Measurements from ENCODE around the gene CRISPLD2.

Gene CRISPLD2

DNA sequence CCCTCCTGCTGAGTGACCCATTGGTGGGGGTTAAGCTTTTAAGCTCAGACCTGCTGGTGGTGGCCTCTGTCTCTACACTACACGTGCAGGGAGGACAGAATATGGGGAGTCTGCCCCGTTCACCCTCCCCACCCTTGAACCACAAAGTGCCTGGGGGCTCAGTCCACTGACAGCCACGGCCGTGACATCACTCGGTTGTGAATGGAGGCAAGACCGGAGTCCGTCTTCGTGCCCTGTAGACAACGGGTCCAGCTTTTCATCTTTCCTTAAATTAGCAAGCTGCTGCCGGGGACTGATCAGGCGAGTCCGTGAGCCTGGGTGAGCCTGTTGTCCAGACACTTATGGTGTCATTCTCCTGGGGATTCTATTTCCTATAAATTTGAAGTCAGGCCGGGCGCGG is 67.4 kb downstream of the CRISPLD2 start:
- Histone ChIP-seq H3K4me2 (ENCODE audit: low read length) (no peak overlapping the region), H3K27ac (ENCODE audit: low read length) (no peak overlapping the region), H4K20me1 (ENCODE audit: insufficient read depth, low read length) (no peaks in the 10 kb centered on the region), H3K9me3 (ENCODE audit: insufficient read depth, low read length) (no peaks in the 10 kb centered on the region), H3K9ac (ENCODE audit: low read length) (no peak overlapping the region), H3K36me3 (replicated peaks; ENCODE audit: low read depth, low read length) (no peaks in the 10 kb centered on the region), H3K4me3 (ENCODE audit: low read length) (no peak overlapping the region), H2AFZ (ENCODE audit: low read depth, low read length) (no peak overlapping the region), H3K27me3 (ENCODE audit: low read depth, low read length) (peaks cover 5% of the 10 kb centered on the region), H3K79me2 (ENCODE audit: low read length) (no peaks in the 10 kb centered on the region), H3K4me1 (ENCODE audit: low read length) (no peaks in the 10 kb centered on the region)
- no peak for TF ChIP-seq EZH2phosphoT487 (IDR thresholded peaks at IDR 0.05; ENCODE audit: low read depth)
- TF ChIP-seq, protein P1, sequence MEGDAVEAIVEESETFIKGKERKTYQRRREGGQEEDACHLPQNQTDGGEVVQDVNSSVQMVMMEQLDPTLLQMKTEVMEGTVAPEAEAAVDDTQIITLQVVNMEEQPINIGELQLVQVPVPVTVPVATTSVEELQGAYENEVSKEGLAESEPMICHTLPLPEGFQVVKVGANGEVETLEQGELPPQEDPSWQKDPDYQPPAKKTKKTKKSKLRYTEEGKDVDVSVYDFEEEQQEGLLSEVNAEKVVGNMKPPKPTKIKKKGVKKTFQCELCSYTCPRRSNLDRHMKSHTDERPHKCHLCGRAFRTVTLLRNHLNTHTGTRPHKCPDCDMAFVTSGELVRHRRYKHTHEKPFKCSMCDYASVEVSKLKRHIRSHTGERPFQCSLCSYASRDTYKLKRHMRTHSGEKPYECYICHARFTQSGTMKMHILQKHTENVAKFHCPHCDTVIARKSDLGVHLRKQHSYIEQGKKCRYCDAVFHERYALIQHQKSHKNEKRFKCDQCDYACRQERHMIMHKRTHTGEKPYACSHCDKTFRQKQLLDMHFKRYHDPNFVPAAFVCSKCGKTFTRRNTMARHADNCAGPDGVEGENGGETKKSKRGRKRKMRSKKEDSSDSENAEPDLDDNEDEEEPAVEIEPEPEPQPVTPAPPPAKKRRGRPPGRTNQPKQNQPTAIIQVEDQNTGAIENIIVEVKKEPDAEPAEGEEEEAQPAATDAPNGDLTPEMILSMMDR (IDR thresholded peaks at IDR 0.05; ENCODE audit: low read depth, low read length) = no peak

DNA sequence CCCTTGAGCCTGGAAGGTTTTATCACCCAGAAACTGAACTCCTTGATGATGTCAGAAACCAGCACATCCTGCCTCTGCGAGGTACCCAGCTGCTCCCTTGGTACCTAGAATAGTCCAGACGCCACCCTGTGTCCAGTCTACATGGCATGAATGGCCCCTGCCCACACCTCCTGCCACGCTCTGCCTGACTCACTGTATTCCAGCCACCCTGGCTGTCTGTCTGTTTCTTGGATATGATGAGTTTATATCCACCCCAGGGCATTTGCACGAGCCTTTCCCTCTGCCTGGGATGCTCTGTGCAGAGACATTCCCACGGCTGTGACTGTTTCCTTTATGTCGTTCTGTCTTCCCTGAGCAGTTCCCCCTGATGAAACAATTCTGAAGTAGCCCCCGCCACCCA is 68.7 kb downstream of the CRISPLD2 start:
- Histone ChIP-seq H3K79me2 (ENCODE audit: low read length) (no peaks in the 10 kb centered on the region), H3K27ac (ENCODE audit: low read length) (no peak overlapping the region), H4K20me1 (ENCODE audit: insufficient read depth, low read length) (no peaks in the 10 kb centered on the region), H3K4me1 (ENCODE audit: low read length) (no peaks in the 10 kb centered on the region), H3K4me3 (ENCODE audit: low read length) (no peak overlapping the region), H3K9me3 (ENCODE audit: insufficient read depth, low read length) (no peaks in the 10 kb centered on the region), H3K4me2 (ENCODE audit: low read length) (no peak overlapping the region), H3K9ac (ENCODE audit: low read length) (no peak overlapping the region), H2AFZ (ENCODE audit: low read depth, low read length) (no peak overlapping the region), H3K36me3 (replicated peaks; ENCODE audit: low read depth, low read length) (no peaks in the 10 kb centered on the region), H3K27me3 (ENCODE audit: low read depth, low read length) (peaks cover 8% of the 10 kb centered on the region)
- TF ChIP-seq, protein P1 (IDR thresholded peaks at IDR 0.05; ENCODE audit: low read depth, low read length) = no peak
- no peak for TF ChIP-seq EZH2phosphoT487 (IDR thresholded peaks at IDR 0.05; ENCODE audit: low read depth)

DNA sequence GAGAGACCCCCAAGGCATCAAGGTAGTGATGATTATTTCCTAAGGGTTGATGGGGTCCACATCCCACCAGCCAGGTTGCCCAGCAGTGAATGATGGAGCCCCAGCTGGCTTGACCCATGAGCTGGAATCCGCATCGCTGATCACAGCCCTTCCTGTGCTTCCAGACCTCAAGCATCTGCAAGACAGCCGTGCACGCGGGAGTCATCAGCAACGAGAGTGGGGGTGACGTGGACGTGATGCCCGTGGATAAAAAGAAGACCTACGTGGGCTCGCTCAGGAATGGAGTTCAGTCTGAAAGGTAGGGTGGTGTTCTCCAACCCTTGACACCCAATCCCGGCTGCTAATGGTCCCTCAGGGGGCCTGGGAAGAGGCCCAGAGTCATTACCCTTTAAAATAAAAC is 69.3 kb downstream of the CRISPLD2 start:
- Histone ChIP-seq H3K4me3 (ENCODE audit: low read length) (no peak overlapping the region), H3K4me2 (ENCODE audit: low read length) (no peak overlapping the region), H3K36me3 (replicated peaks; ENCODE audit: low read depth, low read length) (no peaks in the 10 kb centered on the region), H2AFZ (ENCODE audit: low read depth, low read length) (no peak overlapping the region), H3K4me1 (ENCODE audit: low read length) (no peaks in the 10 kb centered on the region), H3K9me3 (ENCODE audit: insufficient read depth, low read length) (no peaks in the 10 kb centered on the region), H3K79me2 (ENCODE audit: low read length) (no peaks in the 10 kb centered on the region), H4K20me1 (ENCODE audit: insufficient read depth, low read length) (no peaks in the 10 kb centered on the region), H3K9ac (ENCODE audit: low read length) (no peak overlapping the region), H3K27me3 (ENCODE audit: low read depth, low read length) (peaks cover 14% of the 10 kb centered on the region), H3K27ac (ENCODE audit: low read length) (no peak overlapping the region)
- no peak for TF ChIP-seq EZH2phosphoT487 (IDR thresholded peaks at IDR 0.05; ENCODE audit: low read depth)
- TF ChIP-seq, protein P1 (IDR thresholded peaks at IDR 0.05; ENCODE audit: low read depth, low read length) = no peak

DNA sequence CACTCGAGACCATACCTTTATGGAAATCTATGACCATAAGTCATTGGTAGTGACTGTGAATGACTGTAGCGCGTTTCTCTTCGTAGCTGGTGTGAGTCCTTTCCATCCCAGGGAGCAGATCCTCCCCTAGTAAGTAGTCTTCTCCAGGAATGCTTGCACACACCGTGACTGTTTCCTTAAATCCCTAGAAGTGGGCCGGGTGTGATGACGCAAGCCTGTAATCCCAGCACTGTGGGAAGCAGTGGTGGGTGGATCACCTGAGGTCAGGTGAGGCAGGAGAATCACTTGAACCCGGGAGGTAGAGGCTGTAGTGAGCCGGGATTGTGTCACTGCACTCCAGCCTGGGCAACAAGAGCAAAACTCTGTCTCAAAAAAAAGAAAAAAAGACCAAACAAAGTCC is 70.6 kb downstream of the CRISPLD2 start:
- Histone ChIP-seq H4K20me1 (ENCODE audit: insufficient read depth, low read length) (no peaks in the 10 kb centered on the region), H3K9me3 (ENCODE audit: insufficient read depth, low read length) (no peaks in the 10 kb centered on the region), H3K27ac (ENCODE audit: low read length) (no peak overlapping the region), H3K4me2 (ENCODE audit: low read length) (no peak overlapping the region), H3K4me3 (ENCODE audit: low read length) (no peak overlapping the region), H3K79me2 (ENCODE audit: low read length) (no peaks in the 10 kb centered on the region), H3K27me3 (ENCODE audit: low read depth, low read length) (peaks cover 17% of the 10 kb centered on the region; the same call in 1 of the 2 replicates), H3K4me1 (ENCODE audit: low read length) (no peaks in the 10 kb centered on the region), H2AFZ (ENCODE audit: low read depth, low read length) (no peak overlapping the region), H3K9ac (ENCODE audit: low read length) (no peak overlapping the region), H3K36me3 (replicated peaks; ENCODE audit: low read depth, low read length) (no peaks in the 10 kb centered on the region)
- no peak for TF ChIP-seq EZH2phosphoT487 (IDR thresholded peaks at IDR 0.05; ENCODE audit: low read depth)
- TF ChIP-seq, protein P1 (IDR thresholded peaks at IDR 0.05; ENCODE audit: low read depth, low read length) = no peak

All from OCI-LY3 (cell line).